ENCODE measurements around the gene HIVEP3.

DNA sequence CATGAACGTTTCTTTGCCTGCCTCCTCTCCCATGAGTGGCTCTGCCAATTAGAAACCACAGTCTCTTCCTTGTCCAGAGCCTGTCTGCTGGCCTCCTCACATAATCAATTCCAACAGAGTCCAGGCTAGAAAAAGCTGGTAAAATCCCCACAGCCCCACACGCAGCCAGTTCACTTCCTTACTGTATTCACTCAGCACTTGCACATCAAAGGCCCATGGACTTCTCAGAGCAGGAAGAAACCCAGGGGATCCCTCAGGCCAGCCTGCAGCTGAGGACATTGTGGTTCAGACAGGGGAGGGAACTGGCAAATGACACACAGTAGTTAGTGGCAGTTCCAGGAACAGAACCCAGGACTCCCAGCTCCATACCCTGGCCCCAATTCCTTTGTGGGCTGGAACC is 262.7 kb downstream of the HIVEP3 start:
- TF ChIP-seq, protein P1, sequence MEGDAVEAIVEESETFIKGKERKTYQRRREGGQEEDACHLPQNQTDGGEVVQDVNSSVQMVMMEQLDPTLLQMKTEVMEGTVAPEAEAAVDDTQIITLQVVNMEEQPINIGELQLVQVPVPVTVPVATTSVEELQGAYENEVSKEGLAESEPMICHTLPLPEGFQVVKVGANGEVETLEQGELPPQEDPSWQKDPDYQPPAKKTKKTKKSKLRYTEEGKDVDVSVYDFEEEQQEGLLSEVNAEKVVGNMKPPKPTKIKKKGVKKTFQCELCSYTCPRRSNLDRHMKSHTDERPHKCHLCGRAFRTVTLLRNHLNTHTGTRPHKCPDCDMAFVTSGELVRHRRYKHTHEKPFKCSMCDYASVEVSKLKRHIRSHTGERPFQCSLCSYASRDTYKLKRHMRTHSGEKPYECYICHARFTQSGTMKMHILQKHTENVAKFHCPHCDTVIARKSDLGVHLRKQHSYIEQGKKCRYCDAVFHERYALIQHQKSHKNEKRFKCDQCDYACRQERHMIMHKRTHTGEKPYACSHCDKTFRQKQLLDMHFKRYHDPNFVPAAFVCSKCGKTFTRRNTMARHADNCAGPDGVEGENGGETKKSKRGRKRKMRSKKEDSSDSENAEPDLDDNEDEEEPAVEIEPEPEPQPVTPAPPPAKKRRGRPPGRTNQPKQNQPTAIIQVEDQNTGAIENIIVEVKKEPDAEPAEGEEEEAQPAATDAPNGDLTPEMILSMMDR (IDR thresholded peaks at IDR 0.05; ENCODE audit: insufficient read depth, low read length), result no peak
- TF ChIP-seq SPI1 (IDR thresholded peaks at IDR 0.05; ENCODE audit: borderline replicate concordance, low read depth), result peak; percentile 23; the same call in 1 of the 2 replicates
- no peak for TF ChIP-seq POLR2AphosphoS5 (IDR thresholded peaks at IDR 0.05; ENCODE audit: low read depth)
- TF ChIP-seq, protein P2, sequence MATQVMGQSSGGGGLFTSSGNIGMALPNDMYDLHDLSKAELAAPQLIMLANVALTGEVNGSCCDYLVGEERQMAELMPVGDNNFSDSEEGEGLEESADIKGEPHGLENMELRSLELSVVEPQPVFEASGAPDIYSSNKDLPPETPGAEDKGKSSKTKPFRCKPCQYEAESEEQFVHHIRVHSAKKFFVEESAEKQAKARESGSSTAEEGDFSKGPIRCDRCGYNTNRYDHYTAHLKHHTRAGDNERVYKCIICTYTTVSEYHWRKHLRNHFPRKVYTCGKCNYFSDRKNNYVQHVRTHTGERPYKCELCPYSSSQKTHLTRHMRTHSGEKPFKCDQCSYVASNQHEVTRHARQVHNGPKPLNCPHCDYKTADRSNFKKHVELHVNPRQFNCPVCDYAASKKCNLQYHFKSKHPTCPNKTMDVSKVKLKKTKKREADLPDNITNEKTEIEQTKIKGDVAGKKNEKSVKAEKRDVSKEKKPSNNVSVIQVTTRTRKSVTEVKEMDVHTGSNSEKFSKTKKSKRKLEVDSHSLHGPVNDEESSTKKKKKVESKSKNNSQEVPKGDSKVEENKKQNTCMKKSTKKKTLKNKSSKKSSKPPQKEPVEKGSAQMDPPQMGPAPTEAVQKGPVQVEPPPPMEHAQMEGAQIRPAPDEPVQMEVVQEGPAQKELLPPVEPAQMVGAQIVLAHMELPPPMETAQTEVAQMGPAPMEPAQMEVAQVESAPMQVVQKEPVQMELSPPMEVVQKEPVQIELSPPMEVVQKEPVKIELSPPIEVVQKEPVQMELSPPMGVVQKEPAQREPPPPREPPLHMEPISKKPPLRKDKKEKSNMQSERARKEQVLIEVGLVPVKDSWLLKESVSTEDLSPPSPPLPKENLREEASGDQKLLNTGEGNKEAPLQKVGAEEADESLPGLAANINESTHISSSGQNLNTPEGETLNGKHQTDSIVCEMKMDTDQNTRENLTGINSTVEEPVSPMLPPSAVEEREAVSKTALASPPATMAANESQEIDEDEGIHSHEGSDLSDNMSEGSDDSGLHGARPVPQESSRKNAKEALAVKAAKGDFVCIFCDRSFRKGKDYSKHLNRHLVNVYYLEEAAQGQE (IDR thresholded peaks at IDR 0.05; ENCODE audit: insufficient replicate concordance, low read depth), result no peak
